HG03575 (cell line): ENCODE results near the gene CAPN12.

Experiments used
- ATAC-seq: cut with Tn5 transposase; IDR thresholded peaks from one replicate; pipeline ENCODE4 v1.9.1; 2021; ENCODE audit not compliant: unreplicated experiment, insufficient number of reproducible peaks, low FRiP score; ENCODE audit errors: extremely low read depth

CAPN12 gene

GRCh38 chr19:38729653-38730469 is 14.4 kb downstream of the CAPN12 start:
- ATAC-seq, result no peak

GRCh38 chr19:38728752-38729541 is 15.3 kb downstream of the CAPN12 start:
- no peak for ATAC-seq

- ATAC-seq, result no peak
Observed at GRCh38 chr19:38727868-38728660, 16.2 kb downstream of the CAPN12 start.

- ATAC-seq, result no peak
Observed at GRCh38 chr19:38727306-38727867, 16.9 kb downstream of the CAPN12 start.

GRCh38 chr19:38726761-38727301 is 17.4 kb downstream of the CAPN12 start:
- ATAC-seq, result no peak

- no peak for ATAC-seq
Observed at GRCh38 chr19:38726284-38726673, 18.0 kb downstream of the CAPN12 start.

- no peak for ATAC-seq
Observed at GRCh38 chr19:38725469-38726283, 18.6 kb downstream of the CAPN12 start.

GRCh38 chr19:38723990-38724854 is 20.1 kb downstream of the CAPN12 start:
- no peak for ATAC-seq

GRCh38 chr19:38723606-38723965 is 20.7 kb downstream of the CAPN12 start:
- no peak for ATAC-seq

GRCh38 chr19:38722947-38723605 is 21.2 kb downstream of the CAPN12 start:
- ATAC-seq, result no peak

GRCh38 chr19:38721979-38722773 is 22.1 kb downstream of the CAPN12 start:
- no peak for ATAC-seq

- no peak for ATAC-seq
Observed at GRCh38 chr19:38721496-38721895, 22.8 kb downstream of the CAPN12 start.

GRCh38 chr19:38720559-38721236 is 23.6 kb downstream of the CAPN12 start:
- ATAC-seq, result no peak

GRCh38 chr19:38719761-38720558 is 24.3 kb downstream of the CAPN12 start:
- ATAC-seq, result no peak
